GM18858 (cell line): ENCODE results near the gene CNDP1.

Experiments
- ATAC-seq: cut with Tn5 transposase; IDR thresholded peaks from one replicate; pipeline ENCODE4 v1.9.1; 2021; ENCODE audit not compliant: unreplicated experiment

The CNDP1 gene

DNA sequence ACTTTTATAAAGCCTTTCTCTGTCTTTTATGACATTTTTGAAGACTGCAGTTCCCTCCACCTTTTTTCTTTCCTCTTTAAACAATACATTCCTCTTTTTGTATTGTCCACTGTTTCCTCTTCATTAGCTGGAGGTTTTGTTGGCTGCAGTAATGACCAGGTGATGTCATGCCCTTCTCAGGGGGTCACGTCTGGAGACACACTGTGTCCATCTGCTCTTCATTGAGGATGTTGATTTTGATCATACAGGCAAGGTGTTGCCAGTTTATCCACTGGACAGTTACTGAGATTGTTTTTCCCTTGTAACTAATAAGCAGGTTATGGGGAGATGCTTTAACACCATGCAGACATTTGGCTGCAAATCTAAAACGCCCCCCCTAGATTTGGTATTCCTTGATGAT, 83.2 kb downstream of the CNDP1 start:
- no peak for ATAC-seq

DNA sequence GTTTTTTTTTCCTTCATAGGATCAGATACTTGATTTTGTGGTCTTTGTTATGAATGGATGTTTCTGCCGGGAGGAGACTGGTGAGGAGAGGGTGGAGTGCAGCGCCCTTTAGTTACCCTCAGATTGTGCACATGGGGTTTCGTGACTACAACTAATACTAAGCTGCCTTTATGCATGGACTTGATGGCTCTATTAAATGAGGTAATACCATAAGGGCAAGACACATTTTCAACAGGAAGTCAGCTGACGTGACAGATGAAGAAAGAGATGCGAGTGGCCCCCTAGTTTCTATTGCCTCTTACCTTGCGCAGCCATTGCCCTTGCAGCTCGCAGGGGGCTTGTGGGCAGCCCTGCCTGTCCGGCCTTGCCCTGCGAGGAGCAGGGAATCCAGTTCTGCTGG, 87.8 kb downstream of the CNDP1 start:
- no peak for ATAC-seq

DNA sequence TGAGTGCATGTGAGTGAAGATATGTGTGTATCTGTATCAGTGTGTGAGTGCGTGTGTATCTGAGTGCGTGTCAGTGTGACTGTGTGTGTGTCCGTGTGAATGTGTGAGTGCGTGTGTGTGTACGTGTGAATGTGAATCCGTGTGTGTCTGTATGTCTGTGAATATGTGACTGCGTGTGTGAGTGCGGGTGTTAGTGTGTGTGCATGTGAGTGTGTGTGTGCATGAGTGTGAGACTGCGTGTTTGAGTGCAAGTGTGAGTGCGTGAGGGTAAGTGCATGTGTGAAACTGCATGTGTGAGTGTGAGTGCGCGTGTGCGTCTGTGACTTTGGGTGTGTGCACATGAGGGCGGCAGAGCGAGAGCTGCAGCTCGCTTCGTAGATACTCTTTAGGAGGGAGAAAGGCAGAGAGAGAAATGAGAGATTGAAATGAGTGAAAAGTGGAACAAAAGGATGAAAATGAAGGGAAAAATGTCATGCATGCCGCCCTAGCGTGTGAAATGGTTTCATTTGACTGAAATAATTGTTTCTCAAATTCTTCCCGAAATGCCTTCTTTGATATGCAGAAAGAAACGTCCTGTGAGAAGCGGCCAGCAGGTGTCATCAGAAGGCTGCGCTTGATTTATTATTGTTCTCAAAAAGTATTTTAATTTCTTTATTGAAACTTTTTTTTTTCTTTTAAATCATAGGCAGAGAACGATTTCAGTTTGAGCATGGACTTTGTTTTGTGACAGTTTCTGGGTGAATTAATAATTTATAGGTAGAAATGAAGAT, 88.9 kb downstream of the CNDP1 start:
- ATAC-seq = no peak

- ATAC-seq = no peak
Measured at GRCh38 chr18:74624466-74624865, 90.2 kb downstream of the CNDP1 start.

- ATAC-seq = no peak
Measured at GRCh38 chr18:74625157-74625556, 90.9 kb downstream of the CNDP1 start.

DNA sequence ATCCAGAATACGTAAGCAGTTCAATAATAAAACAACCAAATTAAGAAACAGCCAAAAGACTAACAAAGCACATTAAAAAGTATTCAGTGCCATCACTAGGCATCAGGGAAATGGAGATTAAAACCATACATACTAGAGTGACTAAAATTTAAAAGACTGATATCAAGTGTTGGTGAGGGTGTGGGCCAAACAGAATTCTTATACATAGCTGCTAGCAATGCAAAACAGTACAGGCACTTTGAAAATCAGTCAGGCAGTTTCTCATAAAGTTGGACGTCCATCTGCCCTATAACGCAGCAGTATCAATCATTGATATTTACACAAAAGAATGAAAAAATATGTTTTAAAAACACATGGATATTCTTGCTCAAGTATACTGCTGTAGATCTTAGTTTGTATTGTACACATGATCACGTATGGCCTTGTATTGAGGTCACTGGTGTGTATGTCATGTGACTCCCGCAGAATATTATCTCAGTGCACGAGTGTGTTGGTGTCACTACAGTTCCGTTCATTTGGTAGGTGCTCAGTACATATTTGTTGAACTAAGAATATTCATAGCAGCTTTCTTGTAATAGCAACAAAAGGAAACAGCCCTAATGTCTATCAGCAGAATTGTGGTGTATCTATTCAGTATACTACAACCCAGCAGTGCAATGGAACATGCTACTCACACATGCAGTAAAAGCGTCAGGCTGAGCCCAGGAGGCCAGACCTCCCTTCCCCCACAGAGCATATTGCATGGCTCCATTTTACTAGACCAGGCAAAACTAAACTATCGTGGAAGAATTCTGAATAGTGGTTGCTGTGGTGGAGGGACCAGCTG, 92.0 kb downstream of the CNDP1 start:
- ATAC-seq = no peak

- no peak for ATAC-seq
Measured at GRCh38 chr18:74630804-74631203, 96.5 kb downstream of the CNDP1 start.

- ATAC-seq = no peak
Measured at GRCh38 chr18:74631212-74631611, 96.9 kb downstream of the CNDP1 start.

DNA sequence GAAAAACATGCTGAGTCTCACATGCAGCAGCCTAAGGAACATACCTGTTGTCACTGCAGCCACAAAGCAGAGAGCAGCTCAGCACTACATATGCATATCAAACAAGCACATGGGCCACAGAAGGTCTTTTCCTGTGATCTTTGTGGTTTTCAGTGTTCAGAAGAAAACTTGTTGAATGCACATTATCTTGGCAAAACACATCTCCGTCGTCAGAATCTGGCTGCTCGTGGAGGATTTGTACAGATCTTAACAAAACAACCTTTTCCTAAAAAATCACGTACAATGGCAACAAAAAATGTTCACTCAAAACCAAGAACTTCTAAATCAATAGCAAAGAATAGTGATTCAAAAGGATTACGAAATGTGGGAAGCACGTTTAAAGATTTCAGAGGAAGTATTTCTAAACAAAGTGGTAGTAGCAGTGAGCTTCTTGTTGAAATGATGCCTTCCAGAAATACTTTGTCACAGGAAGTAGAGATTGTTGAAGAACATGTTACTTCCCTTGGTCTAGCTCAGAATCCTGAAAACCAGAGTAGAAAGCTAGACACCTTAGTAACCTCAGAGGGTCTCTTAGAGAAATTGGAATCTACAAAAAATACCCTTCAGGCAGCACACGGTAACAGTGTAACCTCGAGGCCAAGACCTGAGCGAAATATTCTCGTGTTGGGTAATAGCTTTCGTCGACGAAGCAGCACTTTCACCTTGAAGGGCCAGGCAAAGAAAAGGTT, 97.5 kb downstream of the CNDP1 start:
- ATAC-seq = no peak

DNA sequence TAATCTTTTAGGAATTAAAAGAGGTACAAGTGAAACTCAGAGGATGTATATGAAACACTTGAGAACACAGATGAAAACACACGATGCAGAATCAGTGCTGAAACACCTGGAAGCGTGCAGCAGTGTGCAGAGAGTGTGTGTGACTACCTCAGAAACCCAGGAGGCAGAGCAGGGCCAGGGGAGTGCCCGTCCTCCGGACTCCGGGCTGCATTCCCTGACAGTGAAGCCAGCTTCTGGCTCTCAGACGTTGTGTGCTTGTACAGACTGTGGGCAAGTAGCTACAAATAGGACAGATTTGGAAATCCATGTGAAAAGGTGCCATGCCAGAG, 98.0 kb downstream of the CNDP1 start:
- ATAC-seq = no peak

- no peak for ATAC-seq
Measured at GRCh38 chr18:74632856-74633255, 98.6 kb downstream of the CNDP1 start.

DNA sequence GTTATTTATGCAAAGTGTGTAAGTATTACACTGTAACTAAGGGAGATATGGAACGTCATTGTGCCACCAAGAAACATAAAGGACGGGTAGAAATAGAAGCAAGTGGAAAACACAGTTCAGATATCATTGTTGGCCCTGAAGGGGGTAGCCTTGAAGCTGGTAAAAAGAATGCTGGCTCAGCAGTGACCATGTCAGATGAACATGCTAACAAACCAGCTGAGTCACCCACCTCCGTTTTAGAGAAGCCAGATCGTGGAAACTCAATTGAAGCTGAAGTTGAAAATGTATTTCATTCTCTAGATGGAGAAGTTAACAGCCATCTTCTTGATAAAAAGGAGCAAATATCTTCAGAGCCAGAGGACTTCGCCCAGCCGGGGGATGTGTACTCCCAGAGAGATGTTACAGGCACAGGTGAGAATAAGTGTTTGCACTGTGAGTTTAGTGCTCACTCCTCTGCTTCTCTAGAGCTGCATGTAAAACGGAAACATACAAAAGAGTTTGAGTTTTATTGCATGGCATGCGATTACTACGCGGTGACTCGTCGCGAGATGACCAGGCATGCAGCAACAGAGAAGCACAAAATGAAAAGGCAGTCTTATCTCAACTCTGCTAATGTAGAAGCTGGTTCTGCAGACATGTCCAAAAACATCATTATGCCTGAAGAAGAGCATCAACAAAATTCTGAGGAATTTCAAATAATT, 99.5 kb downstream of the CNDP1 start:
- ATAC-seq = no peak

DNA sequence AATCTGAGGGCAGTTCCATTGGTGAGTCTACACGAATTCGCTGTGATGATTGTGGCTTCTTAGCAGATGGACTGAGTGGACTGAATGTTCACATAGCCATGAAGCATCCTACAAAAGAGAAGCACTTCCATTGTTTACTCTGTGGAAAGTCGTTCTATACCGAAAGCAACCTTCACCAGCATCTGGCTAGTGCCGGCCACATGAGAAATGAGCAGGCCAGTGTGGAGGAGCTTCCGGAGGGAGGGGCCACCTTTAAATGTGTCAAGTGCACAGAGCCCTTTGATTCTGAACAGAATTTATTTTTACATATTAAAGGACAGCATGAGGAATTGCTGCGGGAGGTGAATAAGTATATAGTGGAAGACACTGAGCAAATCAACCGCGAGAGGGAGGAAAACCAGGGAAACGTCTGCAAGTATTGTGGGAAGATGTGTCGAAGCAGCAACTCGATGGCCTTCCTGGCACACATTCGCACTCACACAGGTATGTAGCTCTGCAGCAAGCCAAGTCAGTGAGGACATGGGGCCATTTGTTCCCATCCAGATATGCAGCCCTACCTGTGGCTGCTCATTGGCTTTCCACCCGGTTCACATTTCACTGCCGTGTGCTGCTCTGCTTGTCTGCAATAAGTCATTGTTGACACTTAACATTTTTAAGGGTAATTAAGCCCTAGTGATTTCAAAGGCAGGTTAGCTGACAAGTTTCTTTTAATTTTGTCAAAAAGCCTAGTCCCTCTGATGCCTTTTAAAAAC, 101.1 kb downstream of the CNDP1 start:
- ATAC-seq = no peak
